Measurements from ENCODE around the gene FAM120AOS. TPM values are rescaled to one million over a fixed set of nuclear protein-coding genes. Genes with fewer than 3 reads are reported as not detected.

FAM120AOS gene
- total and polyA plus RNA-seq, 8 donors, result 41.2 to 60.0 (median 55.6) TPM

- ATAC-seq (no peak), DNase-seq (no peak)
- H3K9me3 ChIP-seq, result no peaks in the 10 kb centered on the region
- TF ChIP-seq CTCF (IDR thresholded peaks at IDR 0.05), result no peak
- H3K4me3 ChIP-seq, result no peak overlapping the region
- intact Hi-C loops (cut with DNase I), result no loop called here
- H3K4me1 ChIP-seq, result peaks cover 0 to 16% of the 10 kb centered on the region in 2 donors
- H3K36me3 ChIP-seq, result peaks cover 0 to 21% of the 10 kb centered on the region in 2 donors
- H3K27ac ChIP-seq, result no peak overlapping the region
- no peaks in the 10 kb centered on the region for H3K27me3 ChIP-seq
Observed at GRCh38 chr9:93486268-93486667, 32.9 kb upstream of the FAM120AOS start.

GRCh38 chr9:93483497-93483896 lies 30.1 kb upstream of the FAM120AOS start:
- no peaks in the 10 kb centered on the region for H3K27me3 ChIP-seq
- H3K4me1 ChIP-seq, result peaks cover 0 to 1% of the 10 kb centered on the region in 2 donors
- DNase-seq (no peak), ATAC-seq (no peak)
- intact Hi-C loops (cut with DNase I), result no loop called here
- H3K27ac ChIP-seq, result no peak overlapping the region
- H3K4me3 ChIP-seq, result no peak overlapping the region
- peaks cover 0 to 23% of the 10 kb centered on the region in 2 donors for H3K36me3 ChIP-seq
- H3K9me3 ChIP-seq, result no peaks in the 10 kb centered on the region
- no peak for TF ChIP-seq CTCF (IDR thresholded peaks at IDR 0.05)

GRCh38 chr9:93480728-93481324 lies 27.4 kb upstream of the FAM120AOS start:
- Histone ChIP-seq H3K4me1 (peaks cover 0 to 3% of the 10 kb centered on the region in 2 donors), H3K4me3 (no peak overlapping the region), H3K27me3 (no peaks in the 10 kb centered on the region), H3K36me3 (peaks cover 0 to 39% of the 10 kb centered on the region in 2 donors), H3K27ac (no peak overlapping the region), H3K9me3 (no peaks in the 10 kb centered on the region)
- no peak for TF ChIP-seq CTCF (IDR thresholded peaks at IDR 0.05)
- ATAC-seq (no peak), DNase-seq (no peak)
- intact Hi-C loops (cut with DNase I), result no loop called here

- Histone ChIP-seq H3K36me3 (peaks cover 0 to 35% of the 10 kb centered on the region in 2 donors), H3K27ac (no peak overlapping the region), H3K4me3 (no peak overlapping the region), H3K9me3 (no peaks in the 10 kb centered on the region), H3K4me1 (peaks cover 0 to 4% of the 10 kb centered on the region in 2 donors), H3K27me3 (no peaks in the 10 kb centered on the region)
- intact Hi-C loops (cut with DNase I), result no loop called here
- no peak for TF ChIP-seq CTCF (IDR thresholded peaks at IDR 0.05)
- no peak for DNase-seq
- no peak for ATAC-seq
Observed at GRCh38 chr9:93480262-93480661, 26.9 kb upstream of the FAM120AOS start.

- no peaks in the 10 kb centered on the region for H3K9me3 ChIP-seq
- H3K27me3 ChIP-seq, result no peaks in the 10 kb centered on the region
- H3K4me1 ChIP-seq, result peaks cover 0 to 4% of the 10 kb centered on the region in 2 donors
- H3K4me3 ChIP-seq, result no peak overlapping the region
- ATAC-seq (no peak), DNase-seq (peak in 1 of 4 donors; percentile 67)
- H3K27ac ChIP-seq, result no peak overlapping the region
- peaks cover 0 to 32% of the 10 kb centered on the region in 2 donors for H3K36me3 ChIP-seq
- intact Hi-C loops (cut with DNase I), result no loop called here
- TF ChIP-seq CTCF (IDR thresholded peaks at IDR 0.05), result no peak
Observed at GRCh38 chr9:93479726-93480125, 26.3 kb upstream of the FAM120AOS start.
